ENCODE results near the gene DGUOK.

DGUOK gene

DNA sequence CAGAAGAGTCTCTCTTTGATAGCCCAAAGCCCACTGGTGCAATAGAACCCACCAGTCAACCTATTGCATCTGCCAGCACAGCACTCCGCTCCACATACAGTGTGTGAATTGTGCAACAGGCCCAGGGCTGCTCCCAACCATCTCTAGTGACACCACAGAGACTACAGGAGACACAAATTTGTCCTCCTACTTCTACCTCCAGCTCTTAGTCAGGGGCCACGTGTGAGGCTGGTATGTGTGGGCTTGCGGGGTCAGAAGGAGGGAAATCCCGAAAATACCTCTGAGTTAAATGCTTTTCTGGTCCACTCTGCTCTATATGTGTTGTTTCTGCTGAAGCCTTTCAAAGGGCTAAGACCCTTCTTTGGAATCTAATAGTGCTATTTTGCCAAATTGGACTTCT, 18.0 kb downstream of the DGUOK start:
- DNase-seq (ENCODE audit: low read depth, low spot score), result no peak
- no peak overlapping the region for H3K27ac ChIP-seq

DNA sequence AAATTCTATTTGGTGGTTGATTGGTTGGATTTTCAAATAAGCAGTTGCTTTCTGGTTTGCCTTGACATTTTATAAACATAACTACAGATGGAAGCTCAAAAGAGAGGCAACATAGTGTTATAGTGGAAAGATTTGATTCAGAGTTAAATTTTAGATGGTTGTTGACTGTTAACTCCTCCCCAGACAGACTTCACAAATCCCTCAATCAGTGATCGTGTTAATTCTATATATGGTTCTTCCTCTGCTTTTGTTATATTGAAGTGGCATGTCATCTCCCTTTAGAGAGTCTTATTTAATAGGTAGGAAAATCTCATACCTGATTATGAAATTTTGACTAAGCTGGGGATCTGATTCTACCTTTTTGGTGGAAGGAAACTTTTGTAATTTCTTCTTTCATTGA, 19.5 kb downstream of the DGUOK start:
- DNase-seq (ENCODE audit: low read depth, low spot score), result no peak
- no peak overlapping the region for H3K27ac ChIP-seq

DNA sequence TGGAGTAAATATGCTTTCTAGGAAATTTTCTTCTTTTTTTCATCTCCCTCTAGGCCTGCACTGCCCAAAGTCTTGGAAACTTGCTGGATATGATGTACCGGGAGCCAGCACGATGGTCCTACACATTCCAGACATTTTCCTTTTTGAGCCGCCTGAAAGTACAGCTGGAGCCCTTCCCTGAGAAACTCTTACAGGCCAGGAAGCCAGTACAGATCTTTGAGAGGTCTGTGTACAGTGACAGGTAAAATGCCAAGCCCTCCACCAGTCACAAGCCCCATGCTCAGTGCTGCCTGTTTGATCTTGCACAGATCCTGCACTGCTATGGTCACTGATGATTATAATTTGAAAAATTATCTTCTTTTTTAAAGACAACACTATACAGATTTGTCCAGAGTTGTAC, 20.0 kb downstream of the DGUOK start:
- no peak overlapping the region for H3K27ac ChIP-seq
- DNase-seq (ENCODE audit: low read depth, low spot score), result no peak

GRCh38 chr2:73947412-73948018, 20.8 kb downstream of the DGUOK start:
- DNase-seq (ENCODE audit: low read depth, low spot score), result no peak
- no peak overlapping the region for H3K27ac ChIP-seq

DNA sequence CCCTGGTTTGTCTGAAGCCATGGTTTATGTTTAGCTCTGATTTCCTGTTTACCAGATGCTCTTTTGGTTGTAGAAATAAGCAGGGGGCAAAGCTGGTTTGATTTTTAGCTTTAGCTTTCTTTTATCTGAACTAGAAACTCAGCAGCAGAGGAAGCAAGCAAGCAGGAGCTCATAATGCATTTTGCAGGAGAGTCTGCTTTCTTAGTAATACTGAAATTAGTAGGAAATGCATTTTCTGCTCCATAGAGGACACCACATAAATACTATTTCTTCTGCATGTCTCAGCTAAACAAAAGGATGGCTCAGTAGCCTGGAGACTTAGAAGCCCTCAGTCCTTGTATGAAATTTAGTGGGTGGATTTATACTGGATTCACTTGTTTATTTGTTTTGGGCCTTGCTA, 23.1 kb downstream of the DGUOK start:
- no peak overlapping the region for H3K27ac ChIP-seq
- no peak for DNase-seq (ENCODE audit: low read depth, low spot score)

DNA sequence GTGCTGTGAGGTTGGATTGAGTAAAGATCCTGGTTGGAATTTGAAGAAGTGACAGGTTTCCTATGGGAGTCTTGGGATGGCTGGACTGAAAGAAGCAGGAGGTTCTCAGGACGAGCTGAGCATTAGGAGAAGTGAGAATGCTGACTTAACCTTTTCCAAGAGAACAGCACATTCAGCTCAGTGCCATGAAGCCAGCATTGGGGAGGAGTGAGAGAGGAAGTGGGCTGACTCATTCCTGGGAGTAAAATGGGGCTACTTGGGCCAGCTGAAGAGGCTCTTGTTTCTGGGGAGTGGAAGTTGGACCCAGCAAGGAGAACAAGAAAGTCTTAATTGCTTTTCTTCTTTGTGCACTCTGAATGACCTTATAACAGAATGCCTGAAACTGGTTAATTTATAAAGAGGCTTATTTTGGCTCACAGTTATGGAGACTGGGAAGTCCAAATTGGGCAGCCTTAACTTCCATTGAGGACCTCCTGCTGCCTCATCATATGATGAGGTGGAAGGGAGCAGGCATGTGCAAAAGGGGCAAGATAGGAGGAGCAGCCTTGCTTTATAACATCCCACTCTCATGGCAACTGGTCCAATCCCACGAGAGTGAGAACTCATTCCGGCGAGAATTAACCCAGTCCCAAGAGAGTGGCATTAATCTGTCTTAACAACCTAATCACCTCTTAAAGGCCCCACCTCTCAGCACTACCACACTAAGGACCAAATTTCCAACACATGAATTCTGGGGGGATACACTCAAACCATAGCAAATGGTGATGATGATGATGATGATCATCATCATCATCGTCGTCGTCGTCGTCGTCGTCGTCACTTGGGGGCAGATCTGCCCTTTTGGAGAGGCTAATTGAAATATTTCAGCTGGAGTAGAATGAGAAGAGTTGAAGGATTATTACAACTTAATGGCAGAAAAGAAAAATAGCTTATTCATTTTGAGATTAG, 26.1 kb downstream of the DGUOK start:
- no peak overlapping the region for H3K27ac ChIP-seq
- no peak for DNase-seq (ENCODE audit: low read depth, low spot score)

DNA sequence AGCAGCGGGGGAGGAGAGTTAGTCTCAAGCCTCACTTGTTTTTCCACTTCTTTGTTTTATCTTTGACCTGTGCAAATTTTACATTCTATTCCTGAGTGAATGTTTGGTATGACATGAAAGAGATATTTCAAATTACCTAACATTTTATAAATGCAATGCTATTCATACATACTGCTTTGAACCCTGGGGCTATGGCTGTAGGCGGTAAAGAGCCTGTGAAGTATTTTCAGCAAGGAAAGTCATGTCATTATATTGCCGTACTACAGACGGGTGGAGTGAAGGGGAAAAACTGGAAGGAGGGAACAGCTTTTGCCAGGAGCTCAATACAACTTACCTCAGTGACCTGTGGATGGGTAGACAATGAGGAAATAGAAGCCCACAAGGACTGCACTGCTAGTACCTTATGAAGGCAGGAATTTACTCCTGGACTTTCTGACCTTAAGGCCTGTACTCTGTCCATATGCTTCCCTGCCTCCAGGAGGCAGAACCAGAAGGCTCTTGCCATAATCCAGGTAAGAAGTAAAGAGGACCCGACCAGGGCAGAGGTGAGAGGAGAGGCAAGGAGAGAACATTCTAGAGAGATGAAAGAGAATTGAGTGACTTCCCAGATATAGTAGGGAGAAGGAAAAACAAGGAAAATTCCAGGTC, 29.7 kb downstream of the DGUOK start:
- H3K27ac ChIP-seq, result no peak overlapping the region
- no peak for DNase-seq (ENCODE audit: low read depth, low spot score)

DNA sequence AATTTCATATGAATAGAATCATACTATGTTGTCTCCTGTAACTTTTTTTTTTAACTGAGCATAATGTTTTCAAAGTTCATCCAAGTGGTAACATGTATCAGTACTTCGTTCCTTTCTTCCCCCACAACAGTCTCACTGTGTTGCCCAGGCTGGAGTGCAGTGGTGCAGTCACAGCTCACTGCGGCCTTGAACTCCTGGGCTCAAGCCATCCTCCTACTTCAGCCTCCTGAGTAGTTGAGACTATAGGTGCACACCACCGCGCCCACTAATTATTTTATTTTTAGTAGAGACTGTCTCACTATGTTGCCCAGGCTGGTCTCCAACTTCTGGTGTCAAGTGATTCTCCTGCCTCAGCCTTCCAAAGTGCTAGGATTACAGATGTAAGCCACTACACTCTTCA, 34.6 kb downstream of the DGUOK start:
- no peak for DNase-seq (ENCODE audit: low read depth, low spot score)
- H3K27ac ChIP-seq, result no peak overlapping the region

- no peak for DNase-seq (ENCODE audit: low read depth, low spot score)
These were observed 35.3 kb downstream of the DGUOK start for GRCh38 chr2:73961823-73962615.

DNA sequence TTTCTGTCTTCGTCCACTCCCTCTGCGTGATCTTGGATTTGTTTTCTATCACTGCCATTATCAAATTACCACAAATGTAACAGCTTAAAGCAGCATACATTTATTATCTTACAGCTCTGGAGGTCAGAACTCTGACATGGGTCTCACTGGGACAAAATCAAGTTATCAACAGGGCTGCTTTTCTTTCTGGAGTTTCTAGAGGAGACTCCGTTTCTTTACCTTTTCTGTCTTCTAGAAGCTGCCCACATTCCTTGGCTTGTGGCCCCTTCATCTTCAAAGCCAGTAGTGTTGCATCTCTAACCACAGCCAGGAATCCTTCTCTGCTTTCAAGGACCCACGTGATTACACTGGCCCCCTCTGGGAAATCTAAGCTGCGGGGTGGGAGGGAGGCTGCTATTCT, 36.1 kb downstream of the DGUOK start:
- DNase-seq (ENCODE audit: low read depth, low spot score), result no peak
- no peak overlapping the region for H3K27ac ChIP-seq

More at GRCh38 chr2:73961823-73962615, 35.3 kb downstream of the DGUOK start:
- H3K27ac ChIP-seq, result no peak overlapping the region

GRCh38 chr2:73963385-73964120, 36.9 kb downstream of the DGUOK start:
- no peak overlapping the region for H3K27ac ChIP-seq
- no peak for DNase-seq (ENCODE audit: low read depth, low spot score)

DNA sequence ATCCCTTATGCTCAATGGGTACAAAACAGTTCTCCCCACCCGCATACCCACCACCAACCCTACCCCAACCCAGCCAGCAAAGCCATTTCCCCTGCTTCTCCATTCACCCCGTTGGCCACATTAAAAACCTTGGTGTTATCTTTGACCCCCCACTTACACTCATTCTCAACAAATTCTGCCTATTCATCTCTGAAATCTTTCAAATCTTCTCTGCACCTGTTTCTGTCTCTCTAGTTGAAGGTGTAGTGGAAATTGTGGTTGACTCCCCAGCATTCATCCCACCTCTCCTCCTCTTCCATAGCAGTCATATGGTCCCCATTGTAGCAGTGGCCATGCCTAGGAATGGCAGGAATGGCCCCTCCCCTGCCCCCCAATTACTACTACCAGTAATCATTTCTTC, 37.5 kb downstream of the DGUOK start:
- no peak overlapping the region for H3K27ac ChIP-seq
- DNase-seq (ENCODE audit: low read depth, low spot score), result no peak

DNA sequence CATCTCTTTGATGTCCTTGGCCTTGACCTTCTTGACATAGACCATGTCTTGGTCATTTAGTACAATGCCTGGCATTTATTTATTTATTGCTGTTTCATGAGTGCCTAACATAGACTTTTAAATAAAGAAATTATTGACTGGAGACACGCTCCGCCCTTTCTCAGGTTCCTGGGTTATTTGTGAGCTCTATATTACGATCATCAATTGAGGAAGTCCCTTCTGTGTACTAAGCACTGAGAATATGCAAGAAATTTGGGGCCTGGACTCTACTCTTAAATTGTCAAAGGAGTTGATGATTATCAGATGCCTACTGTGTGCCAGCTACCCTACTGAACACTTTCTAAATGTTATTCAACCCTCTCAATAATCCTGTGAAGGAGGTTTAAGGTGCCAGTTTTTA, 38.4 kb downstream of the DGUOK start:
- no peak overlapping the region for H3K27ac ChIP-seq
- no peak for DNase-seq (ENCODE audit: low read depth, low spot score)

DNA sequence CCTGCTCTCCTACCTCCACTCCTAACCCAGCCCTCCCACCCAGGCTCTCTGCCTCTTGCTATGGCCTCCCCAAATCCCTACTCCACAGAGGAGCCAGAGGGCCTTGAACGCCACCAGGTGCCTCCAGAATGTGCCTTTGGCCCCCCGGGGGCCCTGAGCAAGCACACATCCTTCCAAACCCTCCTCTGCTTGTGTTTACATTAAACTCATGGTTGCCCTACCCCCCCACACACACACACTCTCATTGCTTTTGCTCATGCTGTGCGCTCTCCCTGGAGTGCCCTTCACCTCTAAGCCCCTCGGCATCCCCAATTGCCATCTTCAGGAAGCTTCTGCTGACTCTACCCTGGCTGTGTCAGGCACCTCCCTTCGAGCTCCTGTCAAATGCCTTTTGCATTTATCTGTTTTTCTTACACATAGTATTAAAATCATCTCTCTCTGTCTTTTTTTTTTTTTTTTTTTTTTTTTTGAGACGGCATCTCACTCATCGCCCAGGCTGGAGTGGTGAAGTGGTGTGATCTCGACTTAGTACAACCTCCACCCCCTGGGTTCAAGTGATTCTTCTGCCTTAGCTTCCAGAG, 41.8 kb downstream of the DGUOK start:
- no peak for DNase-seq (ENCODE audit: low read depth, low spot score)
- H3K27ac ChIP-seq, result no peak overlapping the region

DNA sequence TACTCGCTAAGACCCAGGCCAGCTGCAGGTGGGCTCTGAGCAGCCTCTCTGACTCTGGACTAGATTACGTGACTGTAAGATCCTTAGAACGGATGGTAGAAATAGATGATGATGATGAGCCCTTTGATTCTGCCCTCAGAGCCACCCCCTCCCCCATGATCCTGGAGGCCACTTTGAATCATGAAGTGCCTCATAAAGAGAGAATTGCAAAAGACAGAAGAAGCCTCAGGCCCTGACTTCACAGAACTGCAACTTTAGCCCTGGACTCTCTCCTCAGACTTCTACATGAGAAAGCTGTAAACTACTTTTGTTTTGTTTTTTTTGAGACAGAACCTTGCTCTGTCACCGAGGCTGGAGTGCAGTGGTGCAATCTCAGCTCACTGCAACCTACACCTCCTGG, 42.7 kb downstream of the DGUOK start:
- no peak overlapping the region for H3K27ac ChIP-seq
- DNase-seq (ENCODE audit: low read depth, low spot score), result no peak

- no peak overlapping the region for H3K27ac ChIP-seq
- no peak for DNase-seq (ENCODE audit: low read depth, low spot score)
These were observed 43.6 kb downstream of the DGUOK start for GRCh38 chr2:73970141-73970803.

GRCh38 chr2:73970850-73971471, 44.3 kb downstream of the DGUOK start:
- DNase-seq (ENCODE audit: low read depth, low spot score), result no peak
- H3K27ac ChIP-seq, result no peak overlapping the region

GRCh38 chr2:73971722-73972121, 45.0 kb downstream of the DGUOK start:
- DNase-seq (ENCODE audit: low read depth, low spot score), result no peak
- no peak overlapping the region for H3K27ac ChIP-seq

- DNase-seq (ENCODE audit: low read depth, low spot score), result no peak
- H3K27ac ChIP-seq, result no peak overlapping the region
These were observed 46.2 kb downstream of the DGUOK start for GRCh38 chr2:73972846-73973245.

All from epithelial cell of prostate (primary cell).